Ovary (tissue), 9 donors: ENCODE results near the gene TMEM94. TPM values are rescaled to one million over a fixed set of nuclear protein-coding genes. Genes with fewer than 3 reads are reported as not detected.
"Not testable (repeated sequence)": the region's sequence is repeated elsewhere in the genome, so short reads cannot be mapped to it uniquely, and the experiment has no call there.

Experiments used
- DNase-seq, 5 donors: peaks; one replicate each; pipeline ENCODE4 v3.0.0-alpha.2; 2019 to 2020
- H3K27ac ChIP-seq, 2 donors: fragments of 200-600 bp; one replicate each; pipeline versions ENCODE4 v1.5.1 to v1.8.0; 2019 to 2022
- H3K27me3 ChIP-seq: fragments of 200-600 bp; one replicate; pipeline ENCODE4 v1.8.0; 2022
- H3K36me3 ChIP-seq: fragments of 200-600 bp; sonication (generic); one replicate; pipeline ENCODE4 v1.5.1; 2019
- H3K4me1 ChIP-seq: one replicate; pipeline ENCODE4 v1.8.1; 2013; ENCODE audit warnings: mild to moderate bottlenecking, moderate library complexity; ENCODE audit not compliant: insufficient read depth
- H3K4me3 ChIP-seq: fragments of 200-600 bp; sonication (generic); one replicate; pipeline ENCODE4 v1.5.1; 2017
- H3K9me3 ChIP-seq, 2 donors: fragments of 200-600 bp in 1 of 2; sonication (generic) in 1 of 2; one replicate each; pipeline versions ENCODE4 v1.5.1 to v1.8.1; 2013 to 2019; ENCODE audit warnings: mild to moderate bottlenecking in 1 of 2, moderate library complexity in 1 of 2
- EP300 ChIP-seq: sonication (generic); formaldehyde crosslinking; IDR thresholded peaks from one replicate; pipeline ENCODE4 v1.6.1; 2017; ENCODE audit warnings: antibody characterized with exemption
- POLR2A ChIP-seq: fragments of 450-650 bp; IDR thresholded peaks from one replicate; pipeline ENCODE4 v1.6.1; 2017; ENCODE audit warnings: antibody characterized with exemption, mild to moderate bottlenecking, moderate library complexity
- WGBS, 3 donors: extraction: QIAGEN DNeasy Blood & Tissue Kit in 1 of 3; methylation state at CpG; one replicate each; pipeline versions ENCODE4 v1.1.5 to v1.1.7; 2013 to 2017; 5-methylcytosine and 5-hydroxymethylcytosine counted together
- intact Hi-C, 4 donors: fragments of 100-400 bp; cut with DNase I; formaldehyde crosslinking; loops; one replicate each; pipeline versions ENCODE4 v1.11.0 to v1.15.1; 2022 to 2023
- polyA plus RNA-seq, 2 donors: library from polyadenylated mRNA; stranded (reverse); fragments of 200-250 nt in 1 of 2; fragments of 350-450 nt in 1 of 2; fragmentation: Illumina TruSeq in 1 of 2; extraction: RNeasy Lipid Tissue Mini Kit (QIAGEN cat#74804) in 1 of 2; gene quantifications; one replicate each; pipeline ENCODE4 v1.2.3, GENCODE V29; 2013 to 2014
- total RNA-seq, 7 donors: library from RNA; depleted of rRNA in 2 of 7; stranded (reverse); fragments of >200 nt in 2 of 7; fragmentation: NEBNext Ultra II Directional in 3 of 7; extraction: Animal tissue kit (Norgen Biotek cat#: 25700) in 3 of 7; gene quantifications; one replicate each; pipeline versions ENCODE4 v1.1.0 to v1.2.4, GENCODE V29; 2016 to 2023
- TF ChIP-seq, protein P1 (sequence below), 3 donors: fragments of 450-650 bp in 2 of 3; fragments of 200-600 bp in 1 of 3; IDR thresholded peaks; one replicate each; pipeline versions ENCODE4 v1.5.1 to v1.8.0; 2016 to 2022; ENCODE audit warnings: antibody characterized with exemption in 3 of 3, mild to moderate bottlenecking in 1 of 3
- donor health status: DM: no; HTN: no; CAD: no; lungs with moderate emphysema.
- donor health status: DM: no; HTN: no; CAD: no.
- donor health status: Bipolar disorder and iron deficiency.
- donor health status: DM: yes; HTN: yes; CAD: no.
- donor health status: DM: no; HTN: no; CAD: no.
- donor health status: DM: yes; HTN: yes; CAD: no.

TMEM94 gene
- total and polyA plus RNA-seq, 9 donors, result 29.2 to 87.1 (median 73.3) TPM

DNA sequence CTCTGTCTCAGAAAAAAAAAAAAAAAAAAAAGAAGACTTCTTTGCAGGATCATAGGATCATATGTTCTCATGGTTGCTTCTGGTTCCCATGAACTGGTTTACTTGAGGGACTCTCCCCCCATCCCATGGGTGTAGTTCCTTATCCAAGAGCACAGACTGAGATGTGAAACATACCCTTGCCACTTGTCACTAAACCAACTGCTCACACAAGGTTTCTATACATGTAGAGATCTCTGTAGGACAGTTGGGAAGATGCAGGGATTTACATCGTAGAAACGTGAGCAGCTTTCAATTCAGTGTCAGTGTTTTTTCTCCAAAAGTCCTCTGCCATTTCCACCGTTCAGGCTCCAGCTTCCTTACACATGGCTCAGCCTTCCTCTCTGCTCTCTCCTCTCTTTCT lies 11.1 kb upstream of the TMEM94 start:
- 75 to 82% (median 77%) methylated on average over 3 of the region's 3 CpGs for WGBS, 3 donors
- Histone ChIP-seq H3K27ac (no peak overlapping the region), H3K36me3 (no peaks in the 10 kb centered on the region), H3K4me1 (no peaks in the 10 kb centered on the region), H3K4me3 (no peak overlapping the region), H3K9me3 (no peaks in the 10 kb centered on the region), H3K27me3 (no peaks in the 10 kb centered on the region)
- intact Hi-C loops, result no loop called here
- TF ChIP-seq, protein P1, sequence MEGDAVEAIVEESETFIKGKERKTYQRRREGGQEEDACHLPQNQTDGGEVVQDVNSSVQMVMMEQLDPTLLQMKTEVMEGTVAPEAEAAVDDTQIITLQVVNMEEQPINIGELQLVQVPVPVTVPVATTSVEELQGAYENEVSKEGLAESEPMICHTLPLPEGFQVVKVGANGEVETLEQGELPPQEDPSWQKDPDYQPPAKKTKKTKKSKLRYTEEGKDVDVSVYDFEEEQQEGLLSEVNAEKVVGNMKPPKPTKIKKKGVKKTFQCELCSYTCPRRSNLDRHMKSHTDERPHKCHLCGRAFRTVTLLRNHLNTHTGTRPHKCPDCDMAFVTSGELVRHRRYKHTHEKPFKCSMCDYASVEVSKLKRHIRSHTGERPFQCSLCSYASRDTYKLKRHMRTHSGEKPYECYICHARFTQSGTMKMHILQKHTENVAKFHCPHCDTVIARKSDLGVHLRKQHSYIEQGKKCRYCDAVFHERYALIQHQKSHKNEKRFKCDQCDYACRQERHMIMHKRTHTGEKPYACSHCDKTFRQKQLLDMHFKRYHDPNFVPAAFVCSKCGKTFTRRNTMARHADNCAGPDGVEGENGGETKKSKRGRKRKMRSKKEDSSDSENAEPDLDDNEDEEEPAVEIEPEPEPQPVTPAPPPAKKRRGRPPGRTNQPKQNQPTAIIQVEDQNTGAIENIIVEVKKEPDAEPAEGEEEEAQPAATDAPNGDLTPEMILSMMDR (IDR thresholded peaks at IDR 0.05), result no peak
- TF ChIP-seq EP300 (no peak), POLR2A (no peak)
- no peak for DNase-seq

DNA sequence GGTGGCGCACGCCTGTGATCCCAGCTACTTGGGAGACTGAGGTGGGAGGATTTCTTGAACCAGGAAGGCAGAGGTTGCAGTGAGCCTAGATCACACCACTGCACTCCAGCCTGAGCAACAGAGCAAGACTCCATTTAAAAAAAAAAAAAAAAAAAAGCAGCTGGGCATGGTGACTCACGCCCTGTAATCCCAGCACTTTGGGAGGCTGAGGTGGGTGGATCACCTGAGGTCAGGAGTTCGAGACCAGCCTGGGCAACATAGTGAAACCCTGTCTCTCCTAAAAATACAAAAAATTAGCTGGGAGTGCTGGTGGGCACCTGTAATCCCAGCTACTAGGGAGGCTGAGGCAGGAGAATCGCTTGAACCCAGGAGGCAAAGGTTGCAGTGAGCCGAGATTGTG lies 10.5 kb upstream of the TMEM94 start:
- H3K27ac ChIP-seq, intact Hi-C loops, H3K4me3 ChIP-seq, H3K27me3 ChIP-seq, DNase-seq, H3K36me3 ChIP-seq, H3K9me3 ChIP-seq, H3K4me1 ChIP-seq: not testable (repeated sequence)
- WGBS, 3 donors, result 90 to 95% (median 91%) methylated on average over 6 of the region's 6 CpGs

DNA sequence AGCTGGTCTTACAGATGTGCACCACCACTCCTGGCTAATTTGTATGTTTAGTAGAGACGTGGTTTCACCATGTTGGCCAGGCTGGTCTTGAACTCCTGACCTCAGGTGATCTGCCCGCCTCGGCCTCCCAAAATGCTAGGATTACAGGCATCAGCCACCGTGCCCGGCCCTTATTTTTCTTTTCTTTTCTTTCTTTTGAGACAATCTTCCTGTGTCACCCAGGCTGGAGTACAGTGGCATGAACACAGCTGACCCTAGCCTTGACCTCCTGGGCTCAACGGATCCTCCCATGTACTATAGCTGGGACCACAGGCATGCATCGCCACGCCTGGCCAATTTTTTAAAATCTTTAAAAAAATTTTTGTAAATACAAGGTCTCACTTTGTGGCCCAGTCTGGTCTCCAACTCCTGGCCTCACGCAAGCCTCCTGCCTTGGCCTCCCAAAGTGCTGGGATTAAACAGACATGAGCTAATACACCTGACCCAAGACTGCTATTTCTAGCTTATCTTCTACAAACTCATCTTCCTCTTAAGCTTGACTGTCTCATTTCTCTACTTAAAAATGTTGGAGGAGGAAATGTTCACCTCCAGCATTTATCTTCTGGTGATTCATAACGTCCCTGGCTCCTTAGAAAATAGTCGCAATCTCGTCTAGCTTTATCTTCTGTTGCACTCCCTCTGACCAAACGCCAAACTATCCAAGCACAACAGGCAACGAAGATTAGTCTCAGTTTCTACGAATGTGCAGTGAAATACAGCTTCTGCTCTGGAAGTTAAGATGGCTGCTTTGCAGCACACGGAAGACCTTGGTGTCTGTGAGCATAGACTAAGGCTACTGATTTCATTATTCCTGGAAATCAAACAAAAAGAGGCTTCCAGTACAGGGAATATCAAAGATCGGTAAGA lies 8.2 kb upstream of the TMEM94 start:
- Histone ChIP-seq H3K36me3 (no peaks in the 10 kb centered on the region), H3K4me3 (no peak overlapping the region), H3K9me3 (no peaks in the 10 kb centered on the region), H3K27me3 (no peaks in the 10 kb centered on the region), H3K4me1 (no peaks in the 10 kb centered on the region), H3K27ac (no peak overlapping the region)
- 41 to 52% (median 43%) methylated on average over 17 of the region's 17 CpGs for WGBS, 3 donors
- no peak for DNase-seq
- intact Hi-C loops, result no loop called here
- TF ChIP-seq POLR2A (no peak), EP300 (no peak)
- TF ChIP-seq, protein P1 (IDR thresholded peaks at IDR 0.05), result no peak

DNA sequence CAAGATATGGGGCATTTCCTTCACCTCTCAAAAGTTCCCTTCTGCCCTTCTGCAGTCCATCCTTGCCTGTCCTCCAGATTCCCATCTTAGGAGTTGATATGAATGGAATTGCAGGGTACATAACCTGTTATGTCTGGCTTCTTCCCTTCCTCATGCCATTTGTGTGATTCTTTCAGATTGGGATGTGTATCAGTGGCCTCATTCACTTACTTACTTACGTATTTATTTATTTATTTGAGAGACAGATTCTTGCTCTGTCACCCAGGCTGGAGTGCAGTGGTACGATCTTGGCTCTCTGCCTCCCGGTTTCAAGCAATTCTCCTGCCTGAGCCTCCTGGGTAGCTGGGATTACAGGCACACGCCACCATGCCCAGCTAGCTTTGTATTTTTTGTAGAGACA lies 6.2 kb upstream of the TMEM94 start:
- no peaks in the 10 kb centered on the region for H3K4me1 ChIP-seq
- 89 to 90% (median 90%) methylated on average over 4 of the region's 4 CpGs for WGBS, 3 donors
- TF ChIP-seq POLR2A, result no peak
- TF ChIP-seq, protein P1 (IDR thresholded peaks at IDR 0.05), result no peak
- no peak for TF ChIP-seq EP300
- no peaks in the 10 kb centered on the region for H3K9me3 ChIP-seq
- H3K4me3 ChIP-seq, result no peak overlapping the region
- no peak for DNase-seq
- intact Hi-C loops, result no loop called here
- no peaks in the 10 kb centered on the region for H3K27me3 ChIP-seq
- H3K36me3 ChIP-seq, result no peaks in the 10 kb centered on the region
- no peak overlapping the region for H3K27ac ChIP-seq

DNA sequence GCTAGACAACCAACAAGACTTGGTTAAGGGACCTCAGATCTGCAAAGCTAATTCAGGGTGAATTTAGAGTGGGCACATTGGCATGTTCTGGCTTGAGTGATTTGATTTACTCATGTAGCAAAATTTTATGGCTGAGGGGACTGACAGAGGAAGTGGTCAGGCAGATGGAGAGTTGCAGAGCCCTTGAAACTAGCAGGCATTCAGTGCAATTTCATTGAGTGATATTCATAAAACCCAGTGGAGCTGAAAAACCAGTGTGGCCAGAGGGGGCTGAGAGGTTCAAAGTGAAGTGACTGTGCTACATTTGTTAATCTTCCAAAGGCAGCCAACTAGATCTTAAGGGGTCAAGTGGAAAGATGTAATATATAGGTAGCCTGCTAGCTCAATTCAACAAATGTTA lies 2.2 kb upstream of the TMEM94 start:
- TF ChIP-seq EP300 (no peak), POLR2A (no peak)
- TF ChIP-seq, protein P1 (IDR thresholded peaks at IDR 0.05), result no peak
- H3K27ac ChIP-seq, result no peak overlapping the region
- intact Hi-C loops, result no loop called here
- no peaks in the 10 kb centered on the region for H3K36me3 ChIP-seq
- no peak overlapping the region for H3K4me3 ChIP-seq
- no peaks in the 10 kb centered on the region for H3K9me3 ChIP-seq
- peaks cover 4% of the 10 kb centered on the region for H3K4me1 ChIP-seq
- DNase-seq, result no peak
- H3K27me3 ChIP-seq, result no peaks in the 10 kb centered on the region

DNA sequence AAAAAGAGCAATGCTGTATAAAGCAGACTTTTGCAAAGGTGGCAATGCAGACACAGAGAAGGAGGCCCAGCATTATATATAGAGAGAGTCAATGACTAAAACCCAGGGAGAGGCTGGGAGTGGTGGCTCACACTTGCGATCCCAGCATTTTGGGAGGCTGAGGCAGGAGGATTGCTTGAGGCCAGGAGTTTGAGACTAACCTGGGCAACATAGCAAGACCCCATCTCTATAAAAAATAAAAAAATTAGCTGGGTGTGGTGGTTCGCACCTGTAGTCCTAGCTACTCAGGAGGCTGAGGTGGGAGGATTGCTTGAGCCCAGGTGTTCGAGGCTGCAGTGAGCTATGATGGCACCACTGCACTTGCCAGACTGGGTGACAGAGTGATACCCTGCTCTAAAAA lies 1.8 kb upstream of the TMEM94 start:
- H3K4me3 ChIP-seq, intact Hi-C loops, H3K9me3 ChIP-seq, H3K27me3 ChIP-seq, H3K27ac ChIP-seq, DNase-seq, H3K36me3 ChIP-seq, H3K4me1 ChIP-seq: not testable (repeated sequence)
- 95 to 97% (median 97%) methylated on average over 3 of the region's 3 CpGs for WGBS, 3 donors
